GM18951 (cell line): Measurements from ENCODE around the gene RPP25L.

Experiments used
- POLR2A ChIP-seq: IDR thresholded peaks from 4 replicates; pipeline ENCODE4 v1.6.1; 2011; ENCODE audit warnings: mild to moderate bottlenecking; ENCODE audit not compliant: insufficient read length, insufficient read depth; ENCODE audit errors: extremely low read depth
- in situ Hi-C: fragments of 300-500 bp; cut with MboI; formaldehyde crosslinking; loops from one replicate; pipeline ENCODE4 v1.12.0; 2022; ENCODE audit warnings: low sequenced_read_pairs, mixed read lengths, inconsistent platforms; ENCODE audit not compliant: unreplicated experiment

RPP25L gene

DNA sequence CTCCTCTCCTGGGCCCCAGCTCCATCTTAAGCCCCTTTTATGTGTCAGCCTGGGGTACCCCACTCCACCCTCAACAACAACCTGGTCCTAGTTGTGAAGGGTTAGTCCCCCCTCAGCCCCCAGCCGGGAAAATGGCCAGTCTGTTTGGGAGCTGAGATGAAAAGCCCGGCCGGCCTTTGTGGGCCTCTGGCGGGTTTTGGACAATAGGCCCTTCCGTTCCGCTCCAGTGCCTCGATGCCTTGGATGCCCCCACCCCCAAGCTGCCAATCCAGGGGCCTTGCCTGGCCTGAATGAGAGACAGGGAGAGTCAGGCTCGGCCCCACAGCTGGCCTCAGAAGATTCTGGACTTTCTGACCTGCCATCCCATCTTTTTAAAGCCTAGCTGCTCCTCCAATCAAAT is 31.5 kb downstream of the RPP25L start:
- TF ChIP-seq POLR2A = no peak
- in situ Hi-C loops = no loop called here

DNA sequence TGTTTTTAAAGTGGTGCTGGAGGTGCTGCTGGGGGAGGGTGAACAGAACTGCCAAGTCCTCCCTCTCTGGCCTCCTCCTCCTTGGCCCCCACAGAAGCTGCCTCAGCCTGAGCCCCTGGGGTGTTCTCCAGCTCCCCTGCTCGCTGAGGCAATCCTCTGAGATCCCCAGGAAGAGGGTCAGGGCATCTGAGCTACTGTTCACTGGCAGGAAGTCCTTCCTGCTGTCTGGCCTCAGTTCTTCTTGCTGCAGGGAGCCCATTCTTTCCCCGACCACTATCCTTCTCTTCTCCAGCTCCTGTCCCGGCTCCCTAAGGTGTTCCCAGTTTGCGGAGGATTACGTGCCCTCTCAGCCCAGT is 32.1 kb downstream of the RPP25L start:
- in situ Hi-C loops = no loop called here
- TF ChIP-seq POLR2A = no peak

DNA sequence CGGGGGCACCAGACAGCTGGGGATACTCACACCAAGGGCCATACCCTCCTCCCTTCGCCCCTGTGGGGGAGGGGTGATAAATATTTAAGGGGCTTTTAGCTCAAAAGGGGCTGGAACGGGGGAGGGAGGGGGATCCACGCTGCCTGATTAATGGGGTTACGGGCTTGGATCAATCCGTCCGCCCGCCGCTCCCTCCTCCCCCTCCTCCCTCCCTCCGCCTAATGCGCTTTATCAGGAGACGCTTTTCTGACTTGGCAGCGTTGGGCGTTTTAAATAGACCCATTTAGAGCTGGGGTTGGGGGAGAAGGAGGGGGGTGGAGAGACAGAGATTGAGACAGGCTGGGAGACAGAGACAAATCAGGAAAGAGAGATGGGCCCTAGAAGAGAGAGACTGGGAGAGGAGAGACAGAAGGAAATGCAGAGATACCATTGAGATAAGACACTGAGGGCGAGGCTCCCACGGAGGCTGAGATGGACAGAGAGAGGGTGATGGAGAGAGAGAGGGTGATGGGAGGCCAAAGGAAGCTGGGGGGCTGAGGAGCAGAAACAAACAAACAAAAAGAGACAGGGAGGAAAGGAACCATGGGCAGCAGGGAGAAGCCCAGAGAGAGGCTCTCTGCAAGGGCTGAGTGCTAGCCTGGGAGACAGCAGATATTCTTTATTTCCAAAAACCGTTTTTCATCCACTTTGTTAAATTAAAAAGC is 32.6 kb downstream of the RPP25L start:
- in situ Hi-C loops = no loop called here
- no peak for TF ChIP-seq POLR2A

- no peak for TF ChIP-seq POLR2A
- in situ Hi-C loops = no loop called here
These were observed 33.4 kb downstream of the RPP25L start for GRCh38 chr9:34578241-34579103.

DNA sequence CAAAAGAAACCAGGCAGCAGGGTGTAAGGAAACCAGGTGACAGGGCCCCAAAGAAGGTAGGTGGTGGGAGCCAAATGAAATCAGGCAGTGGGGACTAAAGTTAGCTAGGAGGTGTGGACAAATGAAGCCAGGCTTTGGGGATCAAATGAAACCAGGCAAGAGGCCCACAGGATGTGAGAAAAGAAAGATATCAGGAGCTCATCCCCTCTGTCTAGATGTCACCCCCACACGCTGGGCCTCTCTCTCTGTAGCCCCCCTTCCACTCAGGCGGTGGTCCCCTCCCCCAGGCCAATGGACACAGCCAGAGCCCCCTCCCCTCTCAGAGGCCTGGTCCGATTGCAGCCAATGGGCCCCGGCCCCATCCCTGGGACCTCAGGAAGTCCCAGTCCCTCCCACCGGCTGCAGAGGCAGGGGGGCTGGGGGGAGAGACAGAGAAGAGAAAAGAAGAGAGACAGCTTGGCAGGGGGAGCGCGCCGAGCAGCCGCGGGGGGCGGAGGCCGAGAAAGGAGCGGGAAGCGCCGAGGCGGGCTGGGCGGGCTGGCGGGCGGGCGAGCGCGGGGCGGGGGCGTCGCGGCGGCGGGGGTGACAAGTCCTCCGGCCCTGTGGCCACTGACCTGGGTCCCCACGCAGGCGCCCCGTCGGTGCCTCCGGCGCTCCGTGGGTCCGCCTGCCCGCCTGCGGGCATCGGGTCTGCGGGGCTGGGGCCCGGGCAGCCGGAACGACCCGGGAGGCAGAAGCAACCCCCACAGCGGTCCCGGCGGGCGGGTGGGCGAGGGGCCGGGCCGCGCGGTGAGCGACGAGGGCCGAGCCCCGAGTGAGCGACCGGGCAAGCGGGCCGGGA is 34.3 kb downstream of the RPP25L start:
- in situ Hi-C loops = no loop called here

GRCh38 chr9:34576597-34577399 is 35.1 kb downstream of the RPP25L start:
- in situ Hi-C loops = no loop called here
- TF ChIP-seq POLR2A = no peak

More for the DNA sequence above, 34.3 kb downstream of the RPP25L start:
- no peak for TF ChIP-seq POLR2A

DNA sequence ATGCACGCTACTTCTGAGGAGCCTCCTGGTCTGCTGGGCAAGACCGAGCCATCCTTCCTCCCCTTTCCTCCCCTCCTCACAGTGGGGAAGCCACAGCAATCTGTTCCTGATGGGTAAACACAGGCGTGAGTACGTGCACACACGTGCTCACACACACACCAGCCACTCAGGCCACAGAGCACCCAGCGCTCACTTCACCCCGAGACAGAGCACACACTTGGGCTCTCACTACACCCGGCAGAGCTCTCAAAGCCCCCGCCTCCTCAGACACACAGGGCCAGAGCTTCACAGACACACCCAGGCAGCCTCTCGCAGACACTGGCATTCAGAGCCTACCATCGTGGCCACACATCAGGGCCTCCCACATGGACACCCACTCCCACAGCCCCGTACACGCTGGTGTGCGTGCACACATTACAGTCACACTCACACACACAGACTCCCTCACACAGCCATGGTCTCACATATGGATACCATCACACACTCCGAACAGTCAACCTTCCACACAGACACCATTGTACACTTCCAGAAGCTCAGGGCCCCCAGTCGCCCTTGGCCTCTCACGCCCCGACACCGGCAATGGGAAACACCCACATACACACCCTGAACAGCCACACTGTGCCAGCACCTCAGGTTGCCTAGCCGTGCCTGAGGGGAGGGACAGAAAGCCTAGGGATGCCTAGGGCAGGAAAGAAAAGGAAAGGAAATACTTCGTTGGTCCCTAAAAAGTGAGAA is 35.9 kb downstream of the RPP25L start:
- in situ Hi-C loops = no loop called here
- TF ChIP-seq POLR2A = no peak

DNA sequence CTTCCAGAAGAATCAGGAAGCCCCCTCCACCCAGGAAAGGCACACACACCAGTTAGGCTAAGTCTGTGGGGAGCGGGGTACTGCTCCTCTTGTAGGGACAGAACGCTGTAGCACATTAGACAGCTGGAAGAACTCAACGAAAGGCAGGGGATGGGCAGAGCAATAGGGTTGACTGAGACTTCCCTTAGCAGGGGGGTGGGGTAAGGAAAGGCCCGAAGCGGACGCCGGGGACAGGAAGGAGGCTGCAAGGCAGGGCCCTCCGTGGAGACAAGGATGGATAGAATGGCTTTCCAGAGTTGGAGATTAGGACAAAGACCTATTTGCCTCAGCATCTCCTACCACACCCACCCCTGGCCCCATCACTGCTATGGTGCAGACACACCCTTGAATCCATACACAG is 36.7 kb downstream of the RPP25L start:
- in situ Hi-C loops = no loop called here

DNA sequence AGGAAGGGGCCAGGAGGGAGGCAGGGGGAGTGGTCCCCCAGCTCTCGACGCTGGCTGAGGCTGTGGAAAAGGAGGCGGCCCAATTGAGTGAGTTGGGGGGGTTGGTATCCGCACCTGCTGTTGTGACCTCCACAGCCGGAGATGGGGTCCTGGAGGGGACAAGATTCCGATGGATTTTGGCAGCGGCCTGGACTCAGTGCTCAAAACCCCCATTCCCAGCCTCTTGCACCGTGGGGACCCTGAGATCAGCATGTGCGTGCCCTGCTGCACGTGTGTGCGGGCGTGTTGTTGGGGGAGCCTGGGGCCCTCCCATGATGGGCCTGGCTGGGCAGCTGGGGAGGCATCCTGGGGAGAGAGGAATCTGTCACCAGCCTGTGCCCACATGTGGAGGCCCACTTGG is 37.3 kb downstream of the RPP25L start:
- TF ChIP-seq POLR2A = no peak
- in situ Hi-C loops = no loop called here

More for the DNA sequence above, 36.7 kb downstream of the RPP25L start:
- no peak for TF ChIP-seq POLR2A

DNA sequence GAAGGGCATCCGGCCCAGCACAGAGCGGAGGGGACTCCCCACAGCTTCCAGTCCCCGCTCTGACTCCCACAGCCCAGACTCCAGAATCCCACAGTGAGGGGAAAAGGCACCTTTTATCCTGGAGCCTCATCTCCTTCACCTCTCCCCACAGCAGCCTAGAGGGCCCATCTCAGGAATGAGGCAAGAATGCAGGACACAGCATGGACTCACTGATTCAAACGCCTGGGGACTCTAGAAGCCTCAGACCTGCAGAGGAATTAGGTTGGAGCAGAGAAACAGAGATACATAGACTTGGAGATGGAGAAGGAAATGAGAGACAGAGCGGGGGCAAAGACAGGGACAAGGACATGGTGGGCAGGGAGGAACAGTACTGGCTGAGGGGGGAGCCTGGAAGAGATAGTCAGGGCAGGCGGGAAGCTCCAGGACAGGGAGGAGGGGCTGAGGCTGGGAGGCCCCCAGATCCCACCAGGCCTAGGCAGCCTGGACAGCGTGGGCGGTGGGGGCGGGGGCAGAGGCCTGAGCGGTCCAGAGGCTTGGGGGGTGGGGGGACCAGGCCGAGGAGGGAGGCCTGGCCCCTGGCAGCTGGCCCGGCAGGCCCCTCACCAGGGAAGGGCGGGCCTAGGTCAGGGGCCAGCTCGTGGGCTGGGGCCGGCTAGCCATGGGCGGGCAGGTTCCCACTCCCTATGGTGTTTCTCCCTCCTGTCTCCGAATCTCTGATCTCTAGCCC is 38.1 kb downstream of the RPP25L start:
- no peak for TF ChIP-seq POLR2A
- in situ Hi-C loops = no loop called here

DNA sequence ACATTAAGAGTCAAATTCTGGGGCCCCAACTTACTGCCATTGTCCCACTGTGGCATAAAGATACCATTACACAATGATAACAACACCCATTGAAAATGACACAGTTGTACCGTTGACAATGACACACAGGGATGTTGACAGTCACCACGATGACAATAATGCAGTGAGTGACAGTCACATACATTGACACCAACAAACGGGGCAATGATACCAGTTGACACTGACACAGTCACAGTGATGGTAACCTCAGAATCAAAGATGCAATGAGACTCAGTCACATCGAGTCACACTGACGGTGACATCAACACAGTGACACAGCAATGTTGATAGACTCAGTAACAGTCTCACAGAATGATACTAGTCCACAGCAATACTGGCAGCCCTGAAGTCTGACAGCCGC is 39.3 kb downstream of the RPP25L start:
- TF ChIP-seq POLR2A = no peak
- in situ Hi-C loops = no loop called here
